ENCODE measurements around the gene GALNT10. TPM values are rescaled to one million over a fixed set of nuclear protein-coding genes. Genes with fewer than 3 reads are reported as not detected.

The GALNT10 gene
- total RNA-seq, 1 experiment from 2014 or later: 27.8 TPM

DNA sequence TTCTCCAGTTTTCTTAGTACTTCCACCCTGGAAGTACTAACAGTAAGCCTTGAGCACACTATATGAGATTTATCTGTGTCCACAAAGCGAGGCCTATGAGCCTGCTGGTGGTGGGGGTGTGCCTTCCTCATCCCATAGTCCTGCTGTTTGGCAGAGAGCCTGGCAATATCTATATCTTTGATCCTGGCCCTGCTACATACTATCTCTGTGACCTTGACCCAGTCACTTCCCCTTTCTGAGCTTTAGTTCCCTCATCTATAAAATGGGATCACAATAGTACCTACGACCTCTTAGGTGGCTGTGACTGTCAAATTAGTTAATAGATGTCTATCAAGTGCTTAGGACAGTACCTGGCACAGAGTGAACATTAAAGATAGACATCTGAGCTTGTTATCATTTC lies 140.7 kb downstream of the GALNT10 start:
- H4K20me1 ChIP-seq (ENCODE audit: insufficient read depth): no peaks in the 10 kb centered on the region
- H3K79me2 ChIP-seq (ENCODE audit: insufficient read depth, low read length): no peaks in the 10 kb centered on the region
- CTCF ChIA-PET: no interaction called here
- H3K4me1 ChIP-seq (ENCODE audit: control insufficient read depth in 1 of 2, insufficient read depth in 2 of 2, low read length in 2 of 2): no peaks in the 10 kb centered on the region
- no peak overlapping the region for H3K4me3 ChIP-seq (replicated peaks in 1 of 2; ENCODE audit: low read depth in 1 of 2, low read length in 2 of 2)
- no peaks in the 10 kb centered on the region for H3K36me3 ChIP-seq (ENCODE audit: control insufficient read depth in 1 of 2, insufficient read depth in 2 of 2, low read length in 2 of 2)
- POLR2A ChIA-PET: no interaction called here
- DNase-seq (ENCODE audit: low read depth, low spot score) (no peak), ATAC-seq (no peak)
- no peak overlapping the region for H3K27ac ChIP-seq (ENCODE audit: low read depth, low read length)
- no TSS peak for BruUV-seq (replicated peaks)
- H3K4me2 ChIP-seq (ENCODE audit: low read length): no peak overlapping the region
- TF ChIP-seq EGR1 (IDR thresholded peaks at IDR 0.05; ENCODE audit: low read depth): no peak
- no peak for TF ChIP-seq CBX3 (IDR thresholded peaks at IDR 0.05; ENCODE audit: low read depth)
- no peak for TF ChIP-seq REST (IDR thresholded peaks at IDR 0.05; ENCODE audit: low read depth)
- no peak for TF ChIP-seq EZH2phosphoT487 (IDR thresholded peaks at IDR 0.05; ENCODE audit: borderline replicate concordance)
- TF ChIP-seq, protein P1, sequence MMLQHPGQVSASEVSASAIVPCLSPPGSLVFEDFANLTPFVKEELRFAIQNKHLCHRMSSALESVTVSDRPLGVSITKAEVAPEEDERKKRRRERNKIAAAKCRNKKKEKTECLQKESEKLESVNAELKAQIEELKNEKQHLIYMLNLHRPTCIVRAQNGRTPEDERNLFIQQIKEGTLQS (IDR thresholded peaks at IDR 0.05): no peak
- TF ChIP-seq, protein P2, sequence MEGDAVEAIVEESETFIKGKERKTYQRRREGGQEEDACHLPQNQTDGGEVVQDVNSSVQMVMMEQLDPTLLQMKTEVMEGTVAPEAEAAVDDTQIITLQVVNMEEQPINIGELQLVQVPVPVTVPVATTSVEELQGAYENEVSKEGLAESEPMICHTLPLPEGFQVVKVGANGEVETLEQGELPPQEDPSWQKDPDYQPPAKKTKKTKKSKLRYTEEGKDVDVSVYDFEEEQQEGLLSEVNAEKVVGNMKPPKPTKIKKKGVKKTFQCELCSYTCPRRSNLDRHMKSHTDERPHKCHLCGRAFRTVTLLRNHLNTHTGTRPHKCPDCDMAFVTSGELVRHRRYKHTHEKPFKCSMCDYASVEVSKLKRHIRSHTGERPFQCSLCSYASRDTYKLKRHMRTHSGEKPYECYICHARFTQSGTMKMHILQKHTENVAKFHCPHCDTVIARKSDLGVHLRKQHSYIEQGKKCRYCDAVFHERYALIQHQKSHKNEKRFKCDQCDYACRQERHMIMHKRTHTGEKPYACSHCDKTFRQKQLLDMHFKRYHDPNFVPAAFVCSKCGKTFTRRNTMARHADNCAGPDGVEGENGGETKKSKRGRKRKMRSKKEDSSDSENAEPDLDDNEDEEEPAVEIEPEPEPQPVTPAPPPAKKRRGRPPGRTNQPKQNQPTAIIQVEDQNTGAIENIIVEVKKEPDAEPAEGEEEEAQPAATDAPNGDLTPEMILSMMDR (IDR thresholded peaks at IDR 0.05 in 2 of 3, conservative IDR thresholded peaks at IDR 0.05 in 1 of 3; ENCODE audit: borderline replicate concordance in 1 of 3, insufficient read depth in 1 of 3, low read depth in 2 of 3, low read length in 2 of 3): no peak
- TF ChIP-seq SIN3A (IDR thresholded peaks at IDR 0.05; ENCODE audit: low read depth): no peak
- TF ChIP-seq YY1 (IDR thresholded peaks at IDR 0.05; ENCODE audit: extremely low read depth, insufficient replicate concordance, low read depth, low read length): no peak
- TF ChIP-seq ELF1 (IDR thresholded peaks at IDR 0.05; ENCODE audit: borderline replicate concordance, low read depth): no peak
- no peak for TF ChIP-seq POLR2AphosphoS5 (IDR thresholded peaks at IDR 0.05; ENCODE audit: low read depth, low read length)
- no peak for TF ChIP-seq JUND (IDR thresholded peaks at IDR 0.05)
- H2AFZ ChIP-seq (ENCODE audit: low read depth, low read length, poor library complexity, severe bottlenecking): no peak overlapping the region
- no peaks in the 10 kb centered on the region for H3K27me3 ChIP-seq (ENCODE audit: insufficient read depth, low read length)
- RAD21 ChIA-PET (ENCODE audit: low non-redundant PET in 1 of 2, low total read pairs in 2 of 2, uncharacterized antibody in 2 of 2, unreplicated experiment in 2 of 2): no interaction called here
- H3K9me3 ChIP-seq (ENCODE audit: control insufficient read depth in 1 of 2, insufficient read depth in 1 of 2, low read depth in 1 of 2, low read length in 2 of 2): no peaks in the 10 kb centered on the region
- no peak overlapping the region for H3K9ac ChIP-seq (ENCODE audit: low read length)
- no peaks in the 10 kb centered on the region for H3K9me2 ChIP-seq (ENCODE audit: insufficient read depth)
- intact Hi-C loops (cut with micrococcal nuclease): no loop called here

All from HCT116 (cell line).